Hepatocyte (in vitro differentiated cells): ENCODE results near the gene PLCB2.

Experiments
- CTCF ChIP-seq: fragments of 200-600 bp; sonication (generic); IDR thresholded peaks from 2 replicates; pipeline ENCODE4 v1.5.1; 2016; ENCODE audit warnings: antibody characterized with exemption, mild to moderate bottlenecking; ENCODE audit not compliant: poor library complexity
- EZH2 ChIP-seq: fragments of 200-600 bp; sonication (generic); IDR thresholded peaks from 2 replicates; pipeline ENCODE4 v1.6.1; 2016; ENCODE audit warnings: antibody characterized with exemption, mild to moderate bottlenecking, borderline replicate concordance

GRCh38 chr15:40346579-40347558, 39.1 kb upstream of the PLCB2 start:
- TF ChIP-seq CTCF = no peak
- no peak for TF ChIP-seq EZH2
